ENCODE results near the gene GSTP1.

GRCh38 chr11:67574938-67575337 lies 8.7 kb upstream of the GSTP1 start:
- TF ChIP-seq CTCF (IDR thresholded peaks at IDR 0.05) (no peak), POLR2A (IDR thresholded peaks at IDR 0.05) (no peak)
